Measurements from ENCODE around the gene SCGB1D1.
"Not testable (repeated sequence)": the region's sequence is repeated elsewhere in the genome, so short reads cannot be mapped to it uniquely, and the experiment has no call there.

GRCh38 chr11:62197400-62197799, 7.4 kb downstream of the SCGB1D1 start:
- TF ChIP-seq FOXK1 (CRISPR knock-in tag; IDR thresholded peaks at IDR 0.05); NR2C2 (CRISPR knock-in tag; IDR thresholded peaks at IDR 0.05); CTCF (IDR thresholded peaks at IDR 0.05); SP1 (CRISPR knock-in tag; conservative IDR thresholded peaks at IDR 0.05); ZNF416 (CRISPR knock-in tag; IDR thresholded peaks at IDR 0.05); FOXP1 (CRISPR knock-in tag; IDR thresholded peaks at IDR 0.05; ENCODE audit: borderline replicate concordance); NR1H2 (CRISPR knock-in tag; IDR thresholded peaks at IDR 0.05); ESRRA (CRISPR knock-in tag; IDR thresholded peaks at IDR 0.05; ENCODE audit: borderline replicate concordance): not testable (repeated sequence)

Data from WTC11 (cell line).